ENCODE data around the gene ERGIC3.

The ERGIC3 gene

GRCh38 chr20:35541783-35542662, at the start of gene ERGIC3:
Gene ERGIC3, plus strand, starts transcription at chr20:35542078. Its CDS starts 20 bp downstream, at chr20:35542098.
- Mint-ChIP-seq H3K4me1 (peaks cover 15% of the 10 kb centered on the region), H3K4me3 (peak within 1 kb of the TSS; percentile 81), H3K36me3 (peaks cover 22% of the 10 kb centered on the region), H3K27ac (peak within 1 kb of the TSS; percentile 92), H3K9me3 (no peaks in the 10 kb centered on the region)
- DNase-seq (ENCODE audit: low spot score in 2 of 2) (peak; percentile 96 to 99), ATAC-seq (peak; percentile 97)

- peaks cover 90% of the 10 kb centered on the region for H3K36me3 Mint-ChIP-seq
- ATAC-seq: no peak
- no peaks in the 10 kb centered on the region for H3K9me3 Mint-ChIP-seq
- H3K4me3 Mint-ChIP-seq: peak overlapping the region; percentile 98
- DNase-seq (ENCODE audit: low spot score in 2 of 2): no peak
- peak overlapping the region; percentile 100 for H3K27ac Mint-ChIP-seq
- H3K4me1 Mint-ChIP-seq: peaks cover 73% of the 10 kb centered on the region
Measured at GRCh38 chr20:35492352-35492751, 49.5 kb upstream of the ERGIC3 start.

GRCh38 chr20:35496481-35496880, 45.4 kb upstream of the ERGIC3 start:
- Mint-ChIP-seq H3K27ac (peak overlapping the region; percentile 89), H3K4me3 (no peak overlapping the region), H3K36me3 (peaks cover 98% of the 10 kb centered on the region), H3K4me1 (peaks cover 44% of the 10 kb centered on the region), H3K9me3 (no peaks in the 10 kb centered on the region)
- DNase-seq (ENCODE audit: low spot score in 2 of 2): no peak
- no peak for ATAC-seq

GRCh38 chr20:35497320-35497719, 44.6 kb upstream of the ERGIC3 start:
- peaks cover 41% of the 10 kb centered on the region for H3K4me1 Mint-ChIP-seq
- no peak overlapping the region for H3K4me3 Mint-ChIP-seq
- H3K9me3 Mint-ChIP-seq: no peaks in the 10 kb centered on the region
- peaks cover 99% of the 10 kb centered on the region for H3K36me3 Mint-ChIP-seq
- ATAC-seq (no peak), DNase-seq (ENCODE audit: low spot score in 2 of 2) (no peak)
- peak overlapping the region; percentile 89 for H3K27ac Mint-ChIP-seq

- Mint-ChIP-seq H3K9me3 (no peaks in the 10 kb centered on the region), H3K36me3 (peaks cover 99% of the 10 kb centered on the region), H3K4me1 (peaks cover 41% of the 10 kb centered on the region), H3K27ac (peak overlapping the region; percentile 89), H3K4me3 (no peak overlapping the region)
- ATAC-seq (no peak), DNase-seq (ENCODE audit: low spot score in 2 of 2) (no peak)
Measured at GRCh38 chr20:35497780-35498189, 44.1 kb upstream of the ERGIC3 start.

DNA sequence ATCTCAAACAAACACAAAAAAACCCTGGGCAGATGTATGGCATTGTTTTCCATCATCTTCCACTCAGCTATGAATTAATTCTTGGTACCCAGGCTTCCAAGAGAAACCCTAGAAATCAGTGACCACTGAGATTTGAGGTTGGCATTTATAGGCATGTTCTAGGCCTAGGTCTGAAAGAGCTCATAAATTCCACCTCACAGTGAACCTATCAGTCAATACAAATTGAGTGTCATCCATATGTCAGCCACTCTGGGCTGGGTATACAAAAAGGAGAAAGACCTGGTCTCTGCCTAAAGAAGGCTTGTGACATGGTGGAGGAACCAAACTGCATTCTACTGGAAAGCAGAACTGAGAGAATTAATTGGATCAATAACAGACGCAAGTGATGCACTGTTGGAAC, 42.6 kb upstream of the ERGIC3 start:
- no peak for ATAC-seq
- no peak for DNase-seq (ENCODE audit: low spot score in 2 of 2)
- H3K36me3 Mint-ChIP-seq: peaks cover 95% of the 10 kb centered on the region
- H3K27ac Mint-ChIP-seq: peak overlapping the region; percentile 81
- H3K4me3 Mint-ChIP-seq: no peak overlapping the region
- no peaks in the 10 kb centered on the region for H3K9me3 Mint-ChIP-seq
- peaks cover 50% of the 10 kb centered on the region for H3K4me1 Mint-ChIP-seq

DNA sequence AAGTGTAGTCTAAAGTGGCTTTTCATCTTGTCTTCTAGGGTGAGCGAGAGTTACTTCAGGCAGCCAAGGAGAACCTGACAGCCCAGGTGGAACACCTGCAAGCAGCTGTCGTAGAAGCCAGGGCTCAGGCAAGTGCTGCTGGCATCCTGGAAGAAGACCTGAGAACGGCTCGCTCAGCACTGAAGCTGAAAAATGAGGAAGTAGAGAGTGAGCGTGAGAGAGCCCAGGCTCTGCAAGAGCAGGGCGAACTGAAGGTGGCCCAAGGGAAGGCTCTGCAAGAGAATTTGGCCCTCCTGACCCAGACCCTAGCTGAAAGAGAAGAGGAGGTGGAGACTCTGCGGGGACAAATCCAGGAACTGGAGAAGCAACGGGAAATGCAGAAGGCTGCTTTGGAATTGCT, 39.5 kb upstream of the ERGIC3 start:
- H3K4me3 Mint-ChIP-seq: no peak overlapping the region
- H3K4me1 Mint-ChIP-seq: peaks cover 63% of the 10 kb centered on the region
- H3K36me3 Mint-ChIP-seq: peaks cover 92% of the 10 kb centered on the region
- H3K27ac Mint-ChIP-seq: peak overlapping the region; percentile 81
- no peaks in the 10 kb centered on the region for H3K9me3 Mint-ChIP-seq
- ATAC-seq: no peak
- DNase-seq (ENCODE audit: low spot score in 2 of 2): no peak

DNA sequence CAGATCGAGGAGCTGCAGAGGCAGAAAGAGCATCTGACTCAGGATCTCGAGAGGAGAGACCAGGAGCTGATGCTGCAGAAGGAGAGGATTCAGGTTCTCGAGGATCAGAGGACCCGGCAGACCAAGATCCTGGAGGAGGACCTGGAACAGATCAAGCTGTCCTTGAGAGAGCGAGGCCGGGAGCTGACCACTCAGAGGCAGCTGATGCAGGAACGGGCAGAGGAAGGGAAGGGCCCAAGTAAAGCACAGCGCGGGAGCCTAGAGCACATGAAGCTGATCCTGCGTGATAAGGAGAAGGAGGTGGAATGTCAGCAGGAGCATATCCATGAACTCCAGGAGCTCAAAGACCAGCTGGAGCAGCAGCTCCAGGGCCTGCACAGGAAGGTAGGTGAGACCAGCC, 38.6 kb upstream of the ERGIC3 start:
- peaks cover 93% of the 10 kb centered on the region for H3K36me3 Mint-ChIP-seq
- peaks cover 63% of the 10 kb centered on the region for H3K4me1 Mint-ChIP-seq
- H3K9me3 Mint-ChIP-seq: no peaks in the 10 kb centered on the region
- no peak overlapping the region for H3K4me3 Mint-ChIP-seq
- ATAC-seq (no peak), DNase-seq (ENCODE audit: low spot score in 2 of 2) (no peak)
- peak overlapping the region; percentile 81 for H3K27ac Mint-ChIP-seq

DNA sequence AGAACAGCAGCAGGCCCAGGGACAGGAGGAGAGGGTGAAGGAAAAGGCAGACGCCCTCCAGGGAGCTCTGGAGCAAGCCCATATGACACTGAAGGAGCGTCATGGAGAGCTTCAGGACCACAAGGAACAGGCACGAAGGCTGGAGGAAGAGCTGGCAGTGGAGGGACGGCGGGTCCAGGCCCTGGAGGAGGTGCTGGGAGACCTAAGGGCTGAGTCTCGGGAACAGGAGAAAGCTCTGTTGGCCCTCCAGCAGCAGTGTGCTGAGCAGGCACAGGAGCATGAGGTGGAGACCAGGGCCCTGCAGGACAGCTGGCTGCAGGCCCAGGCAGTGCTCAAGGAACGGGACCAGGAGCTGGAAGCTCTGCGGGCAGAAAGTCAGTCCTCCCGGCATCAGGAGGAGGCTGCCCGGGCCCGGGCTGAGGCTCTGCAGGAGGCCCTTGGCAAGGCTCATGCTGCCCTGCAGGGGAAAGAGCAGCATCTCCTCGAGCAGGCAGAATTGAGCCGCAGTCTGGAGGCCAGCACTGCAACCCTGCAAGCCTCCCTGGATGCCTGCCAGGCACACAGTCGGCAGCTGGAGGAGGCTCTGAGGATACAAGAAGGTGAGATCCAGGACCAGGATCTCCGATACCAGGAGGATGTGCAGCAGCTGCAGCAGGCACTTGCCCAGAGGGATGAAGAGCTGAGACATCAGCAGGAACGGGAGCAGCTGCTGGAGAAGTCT, 37.9 kb upstream of the ERGIC3 start:
- ATAC-seq: no peak
- peak overlapping the region; percentile 81 for H3K27ac Mint-ChIP-seq
- H3K9me3 Mint-ChIP-seq: no peaks in the 10 kb centered on the region
- H3K36me3 Mint-ChIP-seq: peaks cover 93% of the 10 kb centered on the region
- no peak overlapping the region for H3K4me3 Mint-ChIP-seq
- peaks cover 63% of the 10 kb centered on the region for H3K4me1 Mint-ChIP-seq
- DNase-seq (ENCODE audit: low spot score in 2 of 2): no peak

DNA sequence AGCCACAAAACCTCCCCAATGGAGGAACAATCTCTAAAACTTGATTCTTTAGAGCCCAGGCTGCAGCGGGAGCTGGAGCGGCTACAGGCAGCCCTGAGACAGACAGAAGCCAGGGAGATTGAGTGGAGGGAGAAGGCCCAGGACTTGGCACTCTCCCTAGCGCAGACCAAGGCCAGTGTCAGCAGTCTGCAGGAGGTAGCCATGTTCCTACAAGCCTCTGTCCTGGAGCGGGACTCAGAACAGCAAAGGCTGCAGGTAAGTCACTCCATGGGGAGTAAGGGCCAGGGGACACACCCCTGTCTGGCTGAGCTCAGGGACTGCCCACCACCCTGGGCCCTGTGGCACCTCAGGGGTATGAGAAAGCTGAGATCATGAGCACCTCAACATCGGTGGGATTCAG, 37.1 kb upstream of the ERGIC3 start:
- Mint-ChIP-seq H3K4me3 (peak overlapping the region; percentile 26), H3K27ac (peak overlapping the region; percentile 81), H3K4me1 (peaks cover 57% of the 10 kb centered on the region), H3K9me3 (no peaks in the 10 kb centered on the region), H3K36me3 (peaks cover 93% of the 10 kb centered on the region)
- no peak for DNase-seq (ENCODE audit: low spot score in 2 of 2)
- ATAC-seq: no peak

- H3K4me1 Mint-ChIP-seq: peaks cover 55% of the 10 kb centered on the region
- H3K4me3 Mint-ChIP-seq: no peak overlapping the region
- DNase-seq (ENCODE audit: low spot score in 2 of 2) (no peak), ATAC-seq (no peak)
- H3K9me3 Mint-ChIP-seq: no peaks in the 10 kb centered on the region
- peaks cover 93% of the 10 kb centered on the region for H3K36me3 Mint-ChIP-seq
- H3K27ac Mint-ChIP-seq: peak overlapping the region; percentile 81
Measured at GRCh38 chr20:35506179-35506578, 35.7 kb upstream of the ERGIC3 start.

DNA sequence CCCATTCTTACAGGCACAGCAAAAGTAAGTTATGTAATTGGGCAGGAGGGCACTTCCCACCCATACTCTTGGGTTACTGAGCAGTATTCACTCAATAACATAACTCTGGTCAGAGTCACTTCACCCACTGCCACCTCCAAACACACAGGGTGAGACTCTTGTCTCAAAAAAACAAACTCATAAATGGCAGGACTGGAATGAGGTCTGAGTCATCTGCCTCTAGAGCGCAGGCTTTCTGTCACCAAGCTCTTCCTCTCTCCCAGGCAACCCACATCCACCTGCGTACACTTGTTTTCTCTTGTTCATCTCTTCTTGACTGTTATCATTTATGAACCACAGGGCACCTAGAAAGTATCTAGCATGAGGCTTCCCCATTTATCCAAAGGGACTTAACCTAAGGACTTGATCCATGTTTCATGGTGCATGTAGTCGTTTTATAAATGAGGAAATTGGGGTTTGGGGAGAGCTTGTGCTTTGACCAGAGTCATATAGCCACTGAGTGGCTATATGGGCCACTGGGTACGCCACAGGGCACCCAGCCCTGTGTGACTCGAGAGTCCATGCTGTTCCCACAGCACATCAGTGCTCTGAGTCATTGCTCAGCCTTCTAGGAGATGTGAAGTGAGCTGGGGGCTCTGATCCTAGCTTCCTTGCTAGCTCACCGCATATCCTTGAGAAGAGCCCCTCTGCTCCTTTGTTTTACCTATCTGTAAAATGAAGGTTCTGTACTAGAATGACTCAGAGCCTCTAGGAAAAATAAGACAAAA, 34.8 kb upstream of the ERGIC3 start:
- DNase-seq (ENCODE audit: low spot score in 2 of 2) (no peak), ATAC-seq (peak; percentile 88)
- H3K9me3 Mint-ChIP-seq: no peaks in the 10 kb centered on the region
- no peak overlapping the region for H3K4me3 Mint-ChIP-seq
- H3K27ac Mint-ChIP-seq: peak overlapping the region; percentile 50
- H3K36me3 Mint-ChIP-seq: peaks cover 93% of the 10 kb centered on the region
- H3K4me1 Mint-ChIP-seq: peaks cover 52% of the 10 kb centered on the region

DNA sequence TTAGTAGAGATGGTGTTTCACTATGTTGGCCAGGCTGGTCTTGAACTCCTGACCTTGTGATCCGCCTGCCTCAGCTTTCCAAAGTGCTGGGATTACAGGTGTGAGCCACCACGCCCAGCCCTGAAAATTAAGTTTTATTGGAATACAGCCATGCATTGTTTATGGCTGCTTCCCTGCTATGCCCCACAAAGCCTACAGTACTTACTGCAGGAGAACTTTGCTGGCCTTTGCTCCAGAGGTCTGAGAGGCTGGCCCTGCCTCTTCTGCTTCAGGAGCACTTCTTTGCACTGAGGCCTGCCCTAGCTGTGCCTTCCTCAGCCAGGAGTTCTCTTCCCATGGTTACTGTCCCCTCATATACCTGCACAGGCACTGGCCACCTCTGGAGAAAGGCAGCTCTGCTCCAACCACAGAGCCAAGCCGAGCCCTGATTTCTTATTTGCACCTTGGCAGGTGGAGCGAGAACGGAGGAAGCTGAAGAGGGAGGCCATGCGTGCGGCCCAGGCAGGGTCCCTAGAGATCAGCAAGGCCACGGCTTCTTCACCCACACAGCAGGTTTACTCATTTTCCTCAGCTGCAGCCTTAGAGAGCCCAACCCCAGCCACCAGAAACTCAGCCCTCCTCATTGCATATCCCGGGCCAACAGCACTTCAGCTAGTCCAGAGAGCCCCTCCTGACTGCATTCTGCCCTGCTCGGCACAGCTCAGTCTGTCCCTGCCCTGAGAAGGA, 33.2 kb upstream of the ERGIC3 start:
- Mint-ChIP-seq H3K4me3 (no peak overlapping the region), H3K4me1 (peaks cover 36% of the 10 kb centered on the region), H3K9me3 (no peaks in the 10 kb centered on the region), H3K36me3 (peaks cover 93% of the 10 kb centered on the region), H3K27ac (peak overlapping the region; percentile 71)
- no peak for DNase-seq (ENCODE audit: low spot score in 2 of 2)
- no peak for ATAC-seq

- no peak overlapping the region for H3K4me3 Mint-ChIP-seq
- H3K4me1 Mint-ChIP-seq: peaks cover 12% of the 10 kb centered on the region
- no peak for DNase-seq (ENCODE audit: low spot score in 2 of 2)
- ATAC-seq: no peak
- no peaks in the 10 kb centered on the region for H3K9me3 Mint-ChIP-seq
- H3K36me3 Mint-ChIP-seq: peaks cover 83% of the 10 kb centered on the region
- H3K27ac Mint-ChIP-seq: peak overlapping the region; percentile 23
Measured at GRCh38 chr20:35510951-35511735, 30.7 kb upstream of the ERGIC3 start.
